ENCODE results near the gene NEAT1. TPM values are rescaled to one million over a fixed set of nuclear protein-coding genes. Genes with fewer than 3 reads are reported as not detected.

The NEAT1 gene
- total and polyA plus RNA-seq, 2 of the 8 experiments (the other 6 are each of a cell fraction or from before 2014, with no cell fraction given): 2.4 to 10.7 TPM

DNA sequence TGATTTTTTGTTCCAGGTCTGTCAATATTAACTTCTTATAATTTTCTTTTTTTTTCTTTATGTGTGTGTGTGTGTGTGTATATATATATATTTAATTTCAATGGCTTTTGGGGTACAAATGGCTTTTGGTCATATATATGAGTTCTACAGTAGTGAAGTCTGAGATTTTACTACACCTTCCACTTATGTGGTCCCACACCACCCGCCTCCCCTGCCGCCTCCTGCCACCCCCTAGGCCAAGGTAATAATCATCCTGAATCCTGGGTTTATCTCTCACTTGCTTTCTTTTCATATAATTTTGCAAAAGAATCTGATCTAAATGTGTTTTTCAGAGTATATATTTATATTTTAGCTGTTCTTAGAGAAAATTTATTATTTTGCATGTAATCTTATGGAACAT is 11.1 kb downstream of the NEAT1 start:
- no peak overlapping the region for H2BK12ac ChIP-seq (ENCODE audit: low read depth, low read length)
- H3K14ac ChIP-seq (ENCODE audit: insufficient read length): no peak overlapping the region
- no peak overlapping the region for H2BK5ac ChIP-seq (ENCODE audit: low read depth, low read length)
- no peak overlapping the region for H2BK120ac ChIP-seq (replicated peaks; ENCODE audit: low read depth, low read length)
- H3K9me3 ChIP-seq (ENCODE audit: insufficient read depth in 2 of 2, low read depth in 1 of 2, low read length in 1 of 2): no peaks in the 10 kb centered on the region
- FAIRE-seq (no peak), DNase-seq (ENCODE audit: low read depth in 1 of 2, low spot score in 2 of 2) (no peak)
- H3K4me2 ChIP-seq (ENCODE audit: insufficient read depth in 1 of 2, low read depth in 2 of 2, low read length in 2 of 2): no peak overlapping the region
- H2BK15ac ChIP-seq (ENCODE audit: low read length): no peak overlapping the region
- H3K27me3 ChIP-seq (replicated peaks in 1 of 4; ENCODE audit: control insufficient read depth in 3 of 4, extremely low read depth in 1 of 4, insufficient read depth in 3 of 4, low read length in 3 of 4): no peaks in the 10 kb centered on the region
- H4K20me1 ChIP-seq (replicated peaks in 1 of 2; ENCODE audit: control insufficient read depth in 1 of 2, insufficient read depth in 2 of 2, low read length in 2 of 2): peaks cover 0 to 10% of the 10 kb centered on the region in 2 experiments
- no peak overlapping the region for H3K56ac ChIP-seq (replicated peaks; ENCODE audit: insufficient read length, low read depth, low read length)
- H4K5ac ChIP-seq (ENCODE audit: insufficient read length, low read depth, low read length): no peak overlapping the region
- H4K8ac ChIP-seq (ENCODE audit: extremely low read depth, insufficient read depth, low read length): no peak overlapping the region
- H2AK5ac ChIP-seq (ENCODE audit: low read depth, low read length): no peak overlapping the region
- no peak overlapping the region for H3K27ac ChIP-seq (ENCODE audit: low read depth, low read length)
- no peaks in the 10 kb centered on the region for H3K36me3 ChIP-seq (ENCODE audit: control insufficient read depth in 2 of 4, insufficient read depth in 4 of 4, low read length in 3 of 4)
- no peak overlapping the region for H4K91ac ChIP-seq (replicated peaks; ENCODE audit: insufficient read length, low read length)
- H3K9ac ChIP-seq (replicated peaks in 1 of 4; ENCODE audit: extremely low read depth in 1 of 4, low read depth in 3 of 4, low read length in 3 of 4): no peak overlapping the region
- no peaks in the 10 kb centered on the region; the same call in 1 of the 2 replicates for H3K79me1 ChIP-seq (ENCODE audit: low read depth, low read length)
- no peak overlapping the region for H2BK20ac ChIP-seq (ENCODE audit: low read length)
- CTCF ChIA-PET (ENCODE audit: partially characterized antibody): interaction anchor here (0.8 to 1.3 kb wide), 3 partner anchors 18 to 74 kb away, joined by 3 to 5 read pairs (median 3); no protein-coding TSS in a partner anchor
- no peak overlapping the region for H2AFZ ChIP-seq (ENCODE audit: low read length)
- H3K23me2 ChIP-seq (ENCODE audit: low read depth, low read length): no peaks in the 10 kb centered on the region
- 97% methylated on average over 2 of the region's 2 CpGs; no CpG with 5 or more reads in 1 of the 2 experiments for WGBS, 2 experiments (ENCODE audit: extremely low coverage in 1 of 2, insufficient coverage in 1 of 2, insufficient read length in 1 of 2, insufficient replicate concordance in 2 of 2, low coverage in 1 of 2, low lambda C conversion rate in 2 of 2, missing lambda C conversion rate in 1 of 2)
- POLR2A ChIA-PET (ENCODE audit: partially characterized antibody): interaction anchor here (0.8 to 0.9 kb wide), 2 partner anchors 11 to 65 kb away, joined by 3 read pairs; partner anchors contain the start of genes MALAT1 and NEAT1
- no peak overlapping the region for H3K23ac ChIP-seq (ENCODE audit: insufficient read length)
- no peak overlapping the region for H3K18ac ChIP-seq (ENCODE audit: extremely low read depth, low read length)
- no peak overlapping the region for H3K4me3 ChIP-seq (ENCODE audit: extremely low read depth in 1 of 4, insufficient read depth in 2 of 4, low read depth in 3 of 4, low read length in 4 of 4)
- H3K4me1 ChIP-seq (replicated peaks in 1 of 4; ENCODE audit: control insufficient read depth in 3 of 4, insufficient read depth in 4 of 4, low read length in 3 of 4): peaks cover 0 to 11% (median 5%) of the 10 kb centered on the region in 4 experiments; a peak in 5 of 7 replicates
- no peak overlapping the region for H3K4ac ChIP-seq (replicated peaks; ENCODE audit: insufficient read length, low read depth, low read length)
- no peaks in the 10 kb centered on the region for H3K79me2 ChIP-seq (ENCODE audit: control insufficient read depth in 1 of 2, insufficient read depth in 2 of 2, low read length in 2 of 2)
- TF ChIP-seq FOSL1 (IDR thresholded peaks at IDR 0.05; ENCODE audit: insufficient read depth, low read depth, low read length) (no peak), RXRA (IDR thresholded peaks at IDR 0.05; ENCODE audit: insufficient read depth, low read depth, low read length) (no peak), PHF8 (conservative IDR thresholded peaks at IDR 0.05; ENCODE audit: low read depth, low read length) (no peak), TAF7 (optimal IDR thresholded peaks at IDR 0.05; ENCODE audit: borderline replicate concordance, low read depth, low read length) (no peak), TBP (IDR thresholded peaks at IDR 0.05; ENCODE audit: low read depth, low read length) (no peak), SAP30 (IDR thresholded peaks at IDR 0.05; ENCODE audit: insufficient read depth, insufficient replicate concordance, low read length) (no peak), SP1 (IDR thresholded peaks at IDR 0.05; ENCODE audit: low read depth, low read length) (no peak), SP2 (IDR thresholded peaks at IDR 0.05; ENCODE audit: low read length) (no peak), SRF (IDR thresholded peaks at IDR 0.05; ENCODE audit: low read depth, low read length) (no peak), NRF1 (IDR thresholded peaks at IDR 0.05; ENCODE audit: low read depth, low read length) (no peak), RBBP5 (IDR thresholded peaks at IDR 0.05; ENCODE audit: borderline replicate concordance, low read depth, low read length) (no peak), HDAC6 (IDR thresholded peaks at IDR 0.05; ENCODE audit: low read depth, low read length) (no peak), CBX8 (IDR thresholded peaks at IDR 0.05; ENCODE audit: borderline replicate concordance, low read depth, low read length) (no peak), NANOG (IDR thresholded peaks at IDR 0.05; ENCODE audit: insufficient read depth, low read depth, low read length, poor library complexity, severe bottlenecking) (no peak)

Data from H1 (cell line).